DND-41 (cell line): ENCODE data around the gene GPR152.

Experiments used
- ATAC-seq: fragments of 200-7000 bp; cut with Tn5 transposase; 3 replicates; pipeline ENCODE4 v1.9.1; 2021; ENCODE audit warnings: low read depth; ENCODE audit not compliant: insufficient read depth
- DNase-seq: peaks from one replicate; pipeline ENCODE4 v3.0.0-alpha.2; 2020
- H2AFZ ChIP-seq: 2 replicates; pipeline ENCODE4 v1.6.0; 2012; ENCODE audit warnings: low read depth, low read length
- H3K27ac ChIP-seq: 2 replicates; pipeline ENCODE4 v1.5.1; 2012; ENCODE audit warnings: low read length, inconsistent platforms
- H3K27me3 ChIP-seq: fragments of 200-600 bp; sonication (generic); 2 replicates; pipeline ENCODE4 v1.6.0; 2012; ENCODE audit warnings: low read length, mild to moderate bottlenecking, inconsistent platforms; ENCODE audit not compliant: insufficient read depth, poor library complexity
- H3K36me3 ChIP-seq: 2 replicates; pipeline ENCODE4 v1.5.1; 2012; ENCODE audit warnings: low read length, inconsistent platforms; ENCODE audit not compliant: insufficient read depth
- H3K4me1 ChIP-seq: 2 replicates; pipeline ENCODE4 v1.5.1; 2012; ENCODE audit warnings: mild to moderate bottlenecking, low read length; ENCODE audit not compliant: insufficient read depth
- H3K4me2 ChIP-seq: 2 replicates; pipeline ENCODE4 v1.6.0; 2012; ENCODE audit warnings: mild to moderate bottlenecking, moderate library complexity, low read length, inconsistent platforms; ENCODE audit not compliant: insufficient read depth
- H3K4me3 ChIP-seq, 2 experiments: fragments of 200-600 bp in 1 of 2; shearing (Covaris generic) in 1 of 2; 2 replicates each; pipeline ENCODE4 v1.5.1; 2012 to 2016; ENCODE audit warnings: inconsistent platforms in 2 of 2, low read length in 2 of 2, mild to moderate bottlenecking in 2 of 2, low read depth in 1 of 2, moderate library complexity in 1 of 2
- H3K79me2 ChIP-seq: 2 replicates; pipeline ENCODE4 v1.6.0; 2012; ENCODE audit warnings: low read length, inconsistent platforms; ENCODE audit not compliant: insufficient read depth
- H3K9ac ChIP-seq: 2 replicates; pipeline ENCODE4 v1.6.0; 2012; ENCODE audit warnings: low read depth, mild to moderate bottlenecking, inconsistent platforms, low read length, moderate library complexity
- H3K9me3 ChIP-seq: 2 replicates; pipeline ENCODE4 v1.5.1; 2012; ENCODE audit warnings: low read length, moderate library complexity, mild to moderate bottlenecking, inconsistent platforms; ENCODE audit not compliant: insufficient read depth, severe bottlenecking
- H4K20me1 ChIP-seq: 2 replicates; pipeline ENCODE4 v1.6.0; 2012; ENCODE audit warnings: low read length; ENCODE audit not compliant: insufficient read depth
- CTCF ChIP-seq: IDR thresholded peaks from 2 replicates; pipeline ENCODE4 v1.5.1; 2012; ENCODE audit warnings: borderline replicate concordance, low read length, moderate library complexity, mild to moderate bottlenecking; ENCODE audit not compliant: poor library complexity, severe bottlenecking; ENCODE audit errors: extremely low read depth
- EZH2 ChIP-seq: IDR thresholded peaks from 3 replicates; pipeline ENCODE4 v1.6.1; 2012; ENCODE audit warnings: borderline replicate concordance, low read depth, mild to moderate bottlenecking, moderate library complexity, low read length, inconsistent platforms; ENCODE audit not compliant: severe bottlenecking

Gene GPR152

GRCh38 chr11:67412495-67413179 lies 39.9 kb downstream of the GPR152 start:
- TF ChIP-seq EZH2: no peak
- H3K4me3 ChIP-seq: no peak overlapping the region
- peak overlapping the region; percentile 64 for H3K27ac ChIP-seq
- peaks cover 77% of the 10 kb centered on the region for H3K4me1 ChIP-seq
- H3K4me2 ChIP-seq: no peak overlapping the region
- DNase-seq: peak; percentile 17
- H3K27me3 ChIP-seq: no peaks in the 10 kb centered on the region
- no peak for ATAC-seq
- peak overlapping the region; percentile 20; the same call in 1 of the 2 replicates for H3K9ac ChIP-seq
- no peak overlapping the region for H2AFZ ChIP-seq
- H3K9me3 ChIP-seq: no peaks in the 10 kb centered on the region
- H3K79me2 ChIP-seq: peaks cover 17% of the 10 kb centered on the region
- no peaks in the 10 kb centered on the region for H4K20me1 ChIP-seq
- H3K36me3 ChIP-seq: peaks cover 4% of the 10 kb centered on the region; the same call in 1 of the 2 replicates

GRCh38 chr11:67411785-67412152 lies 40.8 kb downstream of the GPR152 start:
- Histone ChIP-seq H3K27me3 (no peaks in the 10 kb centered on the region), H3K9me3 (no peaks in the 10 kb centered on the region), H3K36me3 (peaks cover 13% of the 10 kb centered on the region), H3K4me1 (peaks cover 77% of the 10 kb centered on the region), H3K79me2 (peaks cover 22% of the 10 kb centered on the region), H3K4me2 (no peak overlapping the region), H2AFZ (no peak overlapping the region), H3K9ac (0 out of 2 replicates have a peak overlapping the region, but pooled peaks have one; percentile 2), H3K27ac (peak overlapping the region; percentile 89), H4K20me1 (no peaks in the 10 kb centered on the region; the same call in 1 of the 2 replicates), H3K4me3 (no peak overlapping the region)
- DNase-seq (peak; percentile 26), ATAC-seq (no peak)
- TF ChIP-seq EZH2 (no peak), CTCF (no peak)

GRCh38 chr11:67410984-67411784 lies 41.3 kb downstream of the GPR152 start:
- DNase-seq (peak; percentile 26), ATAC-seq (no peak)
- no peaks in the 10 kb centered on the region; the same call in 1 of the 2 replicates for H4K20me1 ChIP-seq
- peak overlapping the region; percentile 89 for H3K27ac ChIP-seq
- TF ChIP-seq EZH2: no peak
- TF ChIP-seq CTCF: no peak
- H2AFZ ChIP-seq: no peak overlapping the region
- H3K4me3 ChIP-seq: no peak overlapping the region
- H3K4me1 ChIP-seq: peaks cover 77% of the 10 kb centered on the region
- peaks cover 19% of the 10 kb centered on the region for H3K36me3 ChIP-seq
- H3K79me2 ChIP-seq: peaks cover 24% of the 10 kb centered on the region
- H3K27me3 ChIP-seq: no peaks in the 10 kb centered on the region
- 0 out of 2 replicates have a peak overlapping the region, but pooled peaks have one; percentile 99 for H3K9ac ChIP-seq
- H3K9me3 ChIP-seq: no peaks in the 10 kb centered on the region
- H3K4me2 ChIP-seq: no peak overlapping the region

GRCh38 chr11:67410369-67410831 lies 42.1 kb downstream of the GPR152 start:
- Histone ChIP-seq H2AFZ (no peak overlapping the region), H3K79me2 (peaks cover 27% of the 10 kb centered on the region), H3K9ac (peak overlapping the region; percentile 99; the same call in 1 of the 2 replicates), H3K9me3 (no peaks in the 10 kb centered on the region), H3K4me3 (no peak overlapping the region), H3K27me3 (no peaks in the 10 kb centered on the region), H3K4me2 (peak overlapping the region; percentile 82), H4K20me1 (no peaks in the 10 kb centered on the region; the same call in 1 of the 2 replicates), H3K27ac (peak overlapping the region; percentile 89), H3K4me1 (peaks cover 80% of the 10 kb centered on the region), H3K36me3 (peaks cover 27% of the 10 kb centered on the region)
- no peak for ATAC-seq
- TF ChIP-seq CTCF (no peak), EZH2 (no peak)
- no peak for DNase-seq
